Measurements from ENCODE around the gene MTARC2.

- TF ChIP-seq ZNF10 (CRISPR knock-in tag; IDR thresholded peaks at IDR 0.05; ENCODE audit: borderline replicate concordance, low read depth), result no peak
- TF ChIP-seq POLR2A (IDR thresholded peaks at IDR 0.05; ENCODE audit: insufficient read depth in 1 of 2, low read depth in 2 of 2, low read length in 2 of 2), result no peak
- no peak for TF ChIP-seq GRHL1 (CRISPR knock-in tag; conservative IDR thresholded peaks at IDR 0.05)
- no peak for TF ChIP-seq PREB (CRISPR knock-in tag; IDR thresholded peaks at IDR 0.05)
- no peak for TF ChIP-seq ZNF343 (CRISPR knock-in tag; IDR thresholded peaks at IDR 0.05)
- TF ChIP-seq NPAS2 (CRISPR knock-in tag; IDR thresholded peaks at IDR 0.05; ENCODE audit: borderline replicate concordance), result no peak
- no peak for TF ChIP-seq RAD21 (CRISPR knock-in tag; IDR thresholded peaks at IDR 0.05)
- no peak for TF ChIP-seq FOXO1 (CRISPR knock-in tag; IDR thresholded peaks at IDR 0.05)
Observed at GRCh38 chr1:220705782-220706181, 42.3 kb upstream of the MTARC2 start.

All from HepG2 (cell line).